Measurements from ENCODE around the gene FAM156B.
"Not testable (repeated sequence)": the region's sequence is repeated elsewhere in the genome, so short reads cannot be mapped to it uniquely, and the experiment has no call there.

DNA sequence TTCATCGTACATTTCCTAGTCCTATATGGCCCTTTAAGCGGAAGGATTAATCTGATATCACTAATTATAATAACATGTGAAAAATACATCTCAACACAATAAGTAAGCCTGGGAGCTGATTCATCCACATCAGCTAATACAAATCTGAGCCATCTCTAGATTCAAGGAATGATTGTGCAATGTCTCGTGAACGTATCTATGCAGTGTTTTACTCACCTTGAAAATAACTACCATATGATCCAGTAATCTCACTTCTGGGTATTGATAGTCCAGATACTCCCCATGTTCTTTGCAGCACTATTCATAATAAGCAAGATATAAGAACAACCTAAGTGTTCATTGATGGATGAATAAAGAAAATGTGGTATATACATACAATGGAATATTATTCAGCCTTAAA is 43.6 kb downstream of the FAM156B start:
- not testable (repeated sequence) for TF ChIP-seq POLR2A, POLR2AphosphoS5, CTCF (IDR thresholded peaks at IDR 0.05)
